LNCaP clone FGC (cell line): Measurements from ENCODE around the gene SSPN.
"Not testable (repeated sequence)": the region's sequence is repeated elsewhere in the genome, so short reads cannot be mapped to it uniquely, and the experiment has no call there.

ENCODE experiments used
- DNase-seq: peaks from one replicate; pipeline ENCODE4 v3.0.0-alpha.2; 2011; ENCODE audit warnings: low read depth
- H3K4me3 ChIP-seq: 2 replicates; pipeline ENCODE4 v1.5.1; 2011; ENCODE audit warnings: mild to moderate bottlenecking, low read depth, low read length, control low read depth
- CTCF ChIP-seq: IDR thresholded peaks from 2 replicates; pipeline ENCODE4 v1.5.1; 2012; ENCODE audit warnings: mild to moderate bottlenecking; ENCODE audit not compliant: control insufficient read depth, insufficient read depth; ENCODE audit errors: extremely low read depth

The SSPN gene

GRCh38 chr12:26233631-26234030, 38.3 kb downstream of the SSPN start:
- no peak overlapping the region for H3K4me3 ChIP-seq
- no peak for TF ChIP-seq CTCF
- DNase-seq = no peak

GRCh38 chr12:26235465-26235864, 40.1 kb downstream of the SSPN start:
- not testable (repeated sequence) for H3K4me3 ChIP-seq, DNase-seq

- no peak for DNase-seq
- TF ChIP-seq CTCF = no peak
- H3K4me3 ChIP-seq = no peak overlapping the region
Observed at GRCh38 chr12:26238341-26239121, 43.2 kb downstream of the SSPN start.

- no peak overlapping the region for H3K4me3 ChIP-seq
- no peak for TF ChIP-seq CTCF
- no peak for DNase-seq
Observed at GRCh38 chr12:26239122-26239851, 43.9 kb downstream of the SSPN start.

- DNase-seq = no peak
- TF ChIP-seq CTCF = no peak
- no peak overlapping the region for H3K4me3 ChIP-seq
Observed at GRCh38 chr12:26239852-26240815, 44.8 kb downstream of the SSPN start.

- H3K4me3 ChIP-seq = no peak overlapping the region
- DNase-seq = no peak
- no peak for TF ChIP-seq CTCF
Observed at GRCh38 chr12:26241080-26241479, 45.7 kb downstream of the SSPN start.

GRCh38 chr12:26242683-26243082, 47.3 kb downstream of the SSPN start:
- DNase-seq = no peak
- no peak overlapping the region for H3K4me3 ChIP-seq
- TF ChIP-seq CTCF = no peak
